HEK293T (cell line): Measurements from ENCODE around the gene CHRNA10.
"Not testable (repeated sequence)": the region's sequence is repeated elsewhere in the genome, so short reads cannot be mapped to it uniquely, and the experiment has no call there.

Source experiments
- CTCF ChIA-PET: fragments of 350-600 bp; formaldehyde crosslinking; extraction: SDS; loops from one replicate; lab custom pipeline; 2021; ENCODE audit warnings: antibody characterized with exemption, inconsistent platforms; lab: Yijun Ruan, JAX
- POLR2A ChIA-PET: fragments of 350-600 bp; formaldehyde crosslinking; extraction: SDS; loops from one replicate; lab custom pipeline; 2020; ENCODE audit warnings: antibody characterized with exemption, inconsistent platforms; lab: Yijun Ruan, JAX
- DNase-seq: peaks from one replicate; pipeline ENCODE4 v3.0.0; 2012; ENCODE audit warnings: mixed read lengths; ENCODE audit errors: extremely low spot score
- ARNT ChIP-seq: fragments of 450-650 bp; IDR thresholded peaks from 2 replicates; pipeline ENCODE4 v1.6.1; 2017; ENCODE audit warnings: mild to moderate bottlenecking
- BHLHE40 ChIP-seq: fragments of 450-650 bp; IDR thresholded peaks from 2 replicates; pipeline ENCODE4 v1.6.1; 2016; ENCODE audit warnings: mild to moderate bottlenecking, moderate library complexity, borderline replicate concordance
- CTBP1 ChIP-seq: fragments of 450-650 bp; IDR thresholded peaks from 2 replicates; pipeline ENCODE4 v1.6.1; 2016; ENCODE audit warnings: borderline replicate concordance
- ELF4 ChIP-seq: fragments of 450-650 bp; IDR thresholded peaks from 2 replicates; pipeline ENCODE4 v1.6.1; 2017; ENCODE audit warnings: antibody characterized with exemption
- FOXA1 ChIP-seq: fragments of 450-650 bp; IDR thresholded peaks from 2 replicates; pipeline ENCODE4 v1.6.1; 2016; ENCODE audit warnings: mild to moderate bottlenecking
- FOXK2 ChIP-seq: fragments of 450-650 bp; IDR thresholded peaks from 2 replicates; pipeline ENCODE4 v1.6.1; 2016; ENCODE audit warnings: mild to moderate bottlenecking
- FOXM1 ChIP-seq: fragments of 450-650 bp; IDR thresholded peaks from 2 replicates; pipeline ENCODE4 v1.6.1; 2017; ENCODE audit warnings: mild to moderate bottlenecking, borderline replicate concordance
- HDGF ChIP-seq: fragments of 450-650 bp; IDR thresholded peaks from 2 replicates; pipeline ENCODE4 v1.6.1; 2017; ENCODE audit warnings: antibody characterized with exemption, borderline replicate concordance
- L3MBTL2 ChIP-seq: fragments of 450-650 bp; conservative IDR thresholded peaks from 2 replicates; pipeline ENCODE4 v1.6.1; 2016; ENCODE audit warnings: mild to moderate bottlenecking
- LEF1 ChIP-seq: fragments of 450-650 bp; IDR thresholded peaks from 2 replicates; pipeline ENCODE4 v1.6.1; 2017; ENCODE audit warnings: mild to moderate bottlenecking, borderline replicate concordance
- NFRKB ChIP-seq: fragments of 450-650 bp; IDR thresholded peaks from 2 replicates; pipeline ENCODE4 v1.6.1; 2016; ENCODE audit warnings: mild to moderate bottlenecking, moderate library complexity
- SP1 ChIP-seq: fragments of 450-650 bp; IDR thresholded peaks from 2 replicates; pipeline ENCODE4 v1.6.1; 2017
- SUZ12 ChIP-seq: fragments of 450-650 bp; IDR thresholded peaks from 2 replicates; pipeline ENCODE4 v1.6.1; 2016; ENCODE audit warnings: mild to moderate bottlenecking
- TARDBP ChIP-seq: fragments of 450-650 bp; IDR thresholded peaks from 2 replicates; pipeline ENCODE4 v1.6.1; 2016
- ZNF384 ChIP-seq: fragments of 450-650 bp; IDR thresholded peaks from 2 replicates; pipeline ENCODE4 v1.6.1; 2016
- TF ChIP-seq, protein P1 (sequence below): fragments of 450-650 bp; IDR thresholded peaks from 2 replicates; pipeline ENCODE4 v1.6.1; 2016

CHRNA10 gene

GRCh38 chr11:3659595-3660515 lies 11.3 kb downstream of the CHRNA10 start:
- TF ChIP-seq LEF1, result no peak
- TF ChIP-seq, protein P1, sequence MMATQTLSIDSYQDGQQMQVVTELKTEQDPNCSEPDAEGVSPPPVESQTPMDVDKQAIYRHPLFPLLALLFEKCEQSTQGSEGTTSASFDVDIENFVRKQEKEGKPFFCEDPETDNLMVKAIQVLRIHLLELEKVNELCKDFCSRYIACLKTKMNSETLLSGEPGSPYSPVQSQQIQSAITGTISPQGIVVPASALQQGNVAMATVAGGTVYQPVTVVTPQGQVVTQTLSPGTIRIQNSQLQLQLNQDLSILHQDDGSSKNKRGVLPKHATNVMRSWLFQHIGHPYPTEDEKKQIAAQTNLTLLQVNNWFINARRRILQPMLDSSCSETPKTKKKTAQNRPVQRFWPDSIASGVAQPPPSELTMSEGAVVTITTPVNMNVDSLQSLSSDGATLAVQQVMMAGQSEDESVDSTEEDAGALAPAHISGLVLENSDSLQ, result no peak
- no peak for TF ChIP-seq ZNF384
- TF ChIP-seq SUZ12, result no peak
- TF ChIP-seq FOXK2, result no peak
- TF ChIP-seq BHLHE40, result no peak
- TF ChIP-seq L3MBTL2, result no peak
- TF ChIP-seq ARNT, result no peak
- TF ChIP-seq NFRKB, result no peak
- no peak for TF ChIP-seq ELF4
- TF ChIP-seq TARDBP, result no peak
- no peak for TF ChIP-seq SP1
- no peak for TF ChIP-seq FOXM1
- no peak for DNase-seq
- ChIA-PET CTCF (no interaction called here), POLR2A (no interaction called here)

DNA sequence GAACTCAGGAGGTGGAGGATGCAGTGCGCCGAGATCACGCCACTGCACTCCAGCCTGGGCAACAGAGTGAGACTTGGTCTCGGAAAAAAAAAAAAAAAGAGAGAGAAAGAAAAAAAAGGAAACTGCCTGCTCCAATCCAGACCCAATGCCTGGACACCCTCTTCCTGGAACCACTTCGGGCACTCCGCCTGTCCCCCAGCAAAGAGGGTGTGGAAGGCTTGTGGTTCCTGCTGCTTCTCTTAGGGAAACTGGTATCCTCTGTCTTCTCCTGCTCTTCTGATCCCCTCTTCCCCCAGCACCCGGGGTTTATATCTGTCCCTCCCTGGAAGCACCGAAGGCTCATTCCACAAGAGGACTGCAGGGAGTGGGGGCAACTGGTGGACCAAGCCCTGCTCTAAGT lies 12.9 kb downstream of the CHRNA10 start:
- no peak for DNase-seq
- ChIA-PET CTCF (no interaction called here), POLR2A (no interaction called here)
- TF ChIP-seq CTBP1 (no peak), FOXA1 (no peak), LEF1 (no peak), FOXM1 (no peak), L3MBTL2 (no peak), ELF4 (no peak), BHLHE40 (no peak), HDGF (no peak), TARDBP (no peak), FOXK2 (no peak), SUZ12 (no peak), SP1 (no peak), NFRKB (no peak), ZNF384 (no peak), ARNT (no peak)
- TF ChIP-seq, protein P1, result no peak

GRCh38 chr11:3657331-3657730 lies 13.9 kb downstream of the CHRNA10 start:
- DNase-seq, POLR2A ChIA-PET, CTCF ChIA-PET: not testable (repeated sequence)

- CTCF ChIA-PET, result no interaction called here
- peak; percentile 62 for TF ChIP-seq L3MBTL2
- no peak for TF ChIP-seq LEF1
- TF ChIP-seq FOXM1, result no peak
- no peak for DNase-seq
- POLR2A ChIA-PET, result interaction anchor here (1.2 kb wide), 1 partner anchor 12 kb away, joined by 4 read pairs; no protein-coding TSS in a partner anchor
Observed at GRCh38 chr11:3655547-3655946, 15.6 kb downstream of the CHRNA10 start.

GRCh38 chr11:3652514-3652913 lies 18.7 kb downstream of the CHRNA10 start:
- DNase-seq, CTCF ChIA-PET, POLR2A ChIA-PET: not testable (repeated sequence)

DNA sequence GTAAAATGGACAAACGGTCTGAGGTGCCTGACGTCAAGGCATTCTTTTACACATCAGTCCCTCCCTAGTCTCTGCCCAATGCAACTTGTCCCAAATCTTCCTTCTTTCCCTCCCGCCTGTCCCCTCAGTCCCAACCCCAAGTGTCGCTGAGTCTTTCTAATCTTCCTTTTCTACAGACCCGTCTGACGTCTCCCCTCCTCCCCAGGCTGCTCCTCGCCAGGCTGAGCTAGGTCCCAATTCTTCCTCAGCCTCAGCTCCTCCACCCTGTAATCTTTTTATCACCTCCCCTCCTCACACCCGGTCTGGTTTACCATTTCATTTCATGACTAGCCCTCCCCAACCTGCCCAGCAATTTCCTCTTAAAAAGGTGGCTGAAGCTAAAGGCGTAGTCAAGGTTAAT lies 21.8 kb downstream of the CHRNA10 start:
- POLR2A ChIA-PET, DNase-seq, CTCF ChIA-PET: not testable (repeated sequence)

GRCh38 chr11:3648843-3649242 lies 22.3 kb downstream of the CHRNA10 start:
- CTCF ChIA-PET, DNase-seq, POLR2A ChIA-PET: not testable (repeated sequence)

GRCh38 chr11:3645552-3645951 lies 25.6 kb downstream of the CHRNA10 start:
- DNase-seq, result no peak
- TF ChIP-seq ARNT, result no peak
- TF ChIP-seq SP1, result no peak
- no peak for TF ChIP-seq FOXA1
- no peak for TF ChIP-seq LEF1
- TF ChIP-seq HDGF, result no peak
- no peak for TF ChIP-seq CTBP1
- CTCF ChIA-PET, result no interaction called here
- POLR2A ChIA-PET, result no interaction called here
